Astrocyte of the spinal cord (primary cell): ENCODE measurements around the gene SDF4.
"Not testable (repeated sequence)": the region's sequence is repeated elsewhere in the genome, so short reads cannot be mapped to it uniquely, and the experiment has no call there.

Experiments used
- DNase-seq: peaks from one replicate; pipeline ENCODE4 v3.0.0; 2011; ENCODE audit warnings: low read depth, low spot score
- H3K4me3 ChIP-seq: 2 replicates; pipeline ENCODE4 v1.5.1; 2011; ENCODE audit warnings: low read depth, mild to moderate bottlenecking, low read length, moderate library complexity
- in situ Hi-C: cut with HindIII; loops from 2 replicates; pipeline ENCODE4 v1.10.0; 2017; ENCODE audit warnings: low sequenced_read_pairs
- TF ChIP-seq, protein P1 (sequence below): IDR thresholded peaks from 2 replicates; pipeline ENCODE4 v1.5.1; 2012; ENCODE audit warnings: low read depth, mild to moderate bottlenecking, low read length, inconsistent platforms

Gene SDF4

GRCh38 chr1:1254667-1254998 lies 22.8 kb upstream of the SDF4 start:
- TF ChIP-seq, protein P1, sequence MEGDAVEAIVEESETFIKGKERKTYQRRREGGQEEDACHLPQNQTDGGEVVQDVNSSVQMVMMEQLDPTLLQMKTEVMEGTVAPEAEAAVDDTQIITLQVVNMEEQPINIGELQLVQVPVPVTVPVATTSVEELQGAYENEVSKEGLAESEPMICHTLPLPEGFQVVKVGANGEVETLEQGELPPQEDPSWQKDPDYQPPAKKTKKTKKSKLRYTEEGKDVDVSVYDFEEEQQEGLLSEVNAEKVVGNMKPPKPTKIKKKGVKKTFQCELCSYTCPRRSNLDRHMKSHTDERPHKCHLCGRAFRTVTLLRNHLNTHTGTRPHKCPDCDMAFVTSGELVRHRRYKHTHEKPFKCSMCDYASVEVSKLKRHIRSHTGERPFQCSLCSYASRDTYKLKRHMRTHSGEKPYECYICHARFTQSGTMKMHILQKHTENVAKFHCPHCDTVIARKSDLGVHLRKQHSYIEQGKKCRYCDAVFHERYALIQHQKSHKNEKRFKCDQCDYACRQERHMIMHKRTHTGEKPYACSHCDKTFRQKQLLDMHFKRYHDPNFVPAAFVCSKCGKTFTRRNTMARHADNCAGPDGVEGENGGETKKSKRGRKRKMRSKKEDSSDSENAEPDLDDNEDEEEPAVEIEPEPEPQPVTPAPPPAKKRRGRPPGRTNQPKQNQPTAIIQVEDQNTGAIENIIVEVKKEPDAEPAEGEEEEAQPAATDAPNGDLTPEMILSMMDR = no peak
- H3K4me3 ChIP-seq = no peak overlapping the region
- no peak for DNase-seq
- in situ Hi-C loops = no loop called here

DNA sequence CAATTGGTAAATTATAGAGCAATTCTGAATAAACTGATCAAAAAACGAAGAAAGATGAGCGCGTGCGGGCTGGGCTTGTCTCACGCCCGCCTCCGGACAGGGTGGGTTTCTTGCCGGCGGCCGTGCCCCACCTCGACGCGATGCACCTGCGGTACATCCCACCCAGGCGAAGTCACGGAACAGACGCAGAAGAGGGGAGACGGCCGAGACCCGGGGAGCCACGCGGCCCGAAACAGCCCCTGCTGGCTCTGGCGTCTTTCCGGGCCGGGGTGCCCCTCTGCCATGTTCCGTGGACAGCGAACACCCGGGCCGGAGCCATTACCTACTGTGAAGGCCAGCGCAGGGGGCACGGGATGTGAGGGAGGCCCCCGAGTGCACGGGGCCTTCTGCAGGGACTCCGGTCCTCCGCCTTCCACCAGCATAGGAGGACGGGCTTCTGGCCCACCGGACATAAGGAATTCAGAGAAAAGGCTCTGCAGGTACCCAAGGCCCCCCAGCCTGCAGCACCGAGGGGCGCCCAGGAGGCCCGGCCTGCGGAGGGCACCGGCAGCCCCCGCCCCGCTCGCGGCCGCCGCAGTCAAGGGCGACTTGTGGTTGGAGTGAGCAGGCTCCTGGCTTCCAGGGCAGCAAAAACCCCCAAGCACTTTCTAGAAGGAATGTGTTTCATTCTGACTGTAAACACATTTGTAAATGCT lies 22.3 kb upstream of the SDF4 start:
- in situ Hi-C loops = no loop called here
- no peak overlapping the region for H3K4me3 ChIP-seq
- TF ChIP-seq, protein P1 = no peak

DNA sequence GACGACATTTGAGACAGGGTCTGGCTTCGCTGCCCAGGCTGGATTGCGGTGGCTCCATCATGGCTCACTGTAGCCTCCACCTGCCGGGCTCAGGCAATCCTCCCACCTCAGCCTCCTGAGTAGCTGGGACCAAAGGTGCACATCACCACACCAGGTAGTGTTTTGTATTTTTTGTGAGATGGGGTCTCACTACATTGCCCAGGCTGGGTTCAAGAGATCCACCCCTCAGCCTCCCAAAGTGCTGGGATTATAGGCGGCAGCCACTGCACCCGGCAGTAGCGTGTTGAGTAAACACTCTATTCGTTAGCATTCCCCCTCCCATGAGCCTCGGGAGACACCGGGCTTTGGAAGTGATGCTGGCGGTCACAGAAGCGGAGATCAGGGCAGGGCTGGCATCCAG lies 21.5 kb upstream of the SDF4 start:
- H3K4me3 ChIP-seq = no peak overlapping the region
- TF ChIP-seq, protein P1 = no peak
- DNase-seq = no peak
- in situ Hi-C loops = no loop called here

More for the DNA sequence above, 22.3 kb upstream of the SDF4 start:
- DNase-seq = no peak

- in situ Hi-C loops = no loop called here
- no peak for DNase-seq
- TF ChIP-seq, protein P1 = no peak
- no peak overlapping the region for H3K4me3 ChIP-seq
Observed at GRCh38 chr1:1250786-1251284, 19.0 kb upstream of the SDF4 start.

- DNase-seq, in situ Hi-C loops: not testable (repeated sequence)
Observed at GRCh38 chr1:1248009-1248913, 16.5 kb upstream of the SDF4 start.

GRCh38 chr1:1247341-1247913 lies 15.6 kb upstream of the SDF4 start:
- no peak for DNase-seq
- no peak overlapping the region for H3K4me3 ChIP-seq
- in situ Hi-C loops = no loop called here
- TF ChIP-seq, protein P1 = no peak

More at GRCh38 chr1:1248009-1248913, 16.5 kb upstream of the SDF4 start:
- H3K4me3 ChIP-seq = not testable (repeated sequence)
